ENCODE data around the gene MARK4.

MARK4 gene

GRCh38 chr19:45314708-45315245 lies 63.7 kb downstream of the MARK4 start:
- no peak overlapping the region for H3K27ac Mint-ChIP-seq
- H3K9me3 Mint-ChIP-seq: no peaks in the 10 kb centered on the region
- peaks cover 36% of the 10 kb centered on the region for H3K27me3 Mint-ChIP-seq (ENCODE audit: low read depth)
- no peaks in the 10 kb centered on the region for H3K36me3 Mint-ChIP-seq (ENCODE audit: low read depth)
- no peak overlapping the region for H3K4me3 Mint-ChIP-seq
- H3K4me1 Mint-ChIP-seq: no peaks in the 10 kb centered on the region
- TF ChIP-seq CTCF (IDR thresholded peaks at IDR 0.05; ENCODE audit: unreplicated experiment in 3 of 3): no peak

GRCh38 chr19:45315304-45315703 lies 64.2 kb downstream of the MARK4 start:
- Mint-ChIP-seq H3K27me3 (ENCODE audit: low read depth) (peaks cover 36% of the 10 kb centered on the region), H3K36me3 (ENCODE audit: low read depth) (no peaks in the 10 kb centered on the region), H3K9me3 (no peaks in the 10 kb centered on the region), H3K4me3 (no peak overlapping the region), H3K4me1 (no peaks in the 10 kb centered on the region), H3K27ac (no peak overlapping the region)
- no peak for TF ChIP-seq CTCF (IDR thresholded peaks at IDR 0.05; ENCODE audit: unreplicated experiment in 3 of 3)

- Mint-ChIP-seq H3K4me3 (peak overlapping the region in 1 of 3 experiments; percentile 72), H3K9me3 (no peaks in the 10 kb centered on the region), H3K27me3 (ENCODE audit: low read depth) (peaks cover 30% of the 10 kb centered on the region), H3K27ac (peak overlapping the region in 1 of 3 experiments; percentile 43), H3K4me1 (peaks cover 16% of the 10 kb centered on the region), H3K36me3 (ENCODE audit: low read depth) (no peaks in the 10 kb centered on the region)
- TF ChIP-seq CTCF (IDR thresholded peaks at IDR 0.05; ENCODE audit: unreplicated experiment in 3 of 3): no peak
Observed at GRCh38 chr19:45320997-45321775, 70.1 kb downstream of the MARK4 start.

GRCh38 chr19:45321848-45322247 lies 70.8 kb downstream of the MARK4 start:
- Mint-ChIP-seq H3K4me3 (peak overlapping the region in 2 of 3 experiments; percentile 62 to 83), H3K9me3 (no peaks in the 10 kb centered on the region), H3K4me1 (peaks cover 19% of the 10 kb centered on the region), H3K27ac (peak overlapping the region; percentile 67 to 82 (median 74)), H3K36me3 (ENCODE audit: low read depth) (no peaks in the 10 kb centered on the region), H3K27me3 (ENCODE audit: low read depth) (peaks cover 25% of the 10 kb centered on the region)
- TF ChIP-seq CTCF (IDR thresholded peaks at IDR 0.05; ENCODE audit: unreplicated experiment in 3 of 3): no peak

- H3K4me1 Mint-ChIP-seq: peaks cover 19% of the 10 kb centered on the region
- TF ChIP-seq CTCF (IDR thresholded peaks at IDR 0.05; ENCODE audit: unreplicated experiment in 3 of 3): no peak
- peaks cover 22% of the 10 kb centered on the region for H3K27me3 Mint-ChIP-seq (ENCODE audit: low read depth)
- no peaks in the 10 kb centered on the region for H3K36me3 Mint-ChIP-seq (ENCODE audit: low read depth)
- no peaks in the 10 kb centered on the region for H3K9me3 Mint-ChIP-seq
- H3K27ac Mint-ChIP-seq: peak overlapping the region; percentile 67 to 82 (median 74)
- H3K4me3 Mint-ChIP-seq: peak overlapping the region in 2 of 3 experiments; percentile 62 to 83
Observed at GRCh38 chr19:45322311-45322710, 71.2 kb downstream of the MARK4 start.

Data from nephron (organoid).